Measurements from ENCODE around the gene KCNH1.

KCNH1 gene

GRCh38 chr1:210900820-210901219, 233.1 kb downstream of the KCNH1 start:
- no peaks in the 10 kb centered on the region for H3K4me1 ChIP-seq (ENCODE audit: insufficient read depth, low read length)
- H3K9ac ChIP-seq (ENCODE audit: low read length), result no peak overlapping the region
- H3K9me3 ChIP-seq (ENCODE audit: low read length), result no peaks in the 10 kb centered on the region
- H3K36me3 ChIP-seq (ENCODE audit: insufficient read depth, low read length), result no peaks in the 10 kb centered on the region
- H3K27me3 ChIP-seq (ENCODE audit: control insufficient read depth in 1 of 2, insufficient read depth in 2 of 2, low read length in 2 of 2), result peaks cover 0 to 4% of the 10 kb centered on the region in 2 donors
- no peak overlapping the region for H3K27ac ChIP-seq (ENCODE audit: low read depth, low read length)
- H3K4me3 ChIP-seq (ENCODE audit: low read depth in 1 of 2, low read length in 2 of 2), result no peak overlapping the region

- H3K9ac ChIP-seq (ENCODE audit: low read length), result no peak overlapping the region
- H3K4me3 ChIP-seq (ENCODE audit: low read depth in 1 of 2, low read length in 2 of 2), result no peak overlapping the region
- H3K36me3 ChIP-seq (ENCODE audit: insufficient read depth, low read length), result no peaks in the 10 kb centered on the region
- H3K27me3 ChIP-seq (ENCODE audit: control insufficient read depth in 1 of 2, insufficient read depth in 2 of 2, low read length in 2 of 2), result no peaks in the 10 kb centered on the region
- no peaks in the 10 kb centered on the region for H3K4me1 ChIP-seq (ENCODE audit: insufficient read depth, low read length)
- no peaks in the 10 kb centered on the region for H3K9me3 ChIP-seq (ENCODE audit: low read length)
- no peak overlapping the region for H3K27ac ChIP-seq (ENCODE audit: low read depth, low read length)
Measured at GRCh38 chr1:210900079-210900478, 233.9 kb downstream of the KCNH1 start.

- Histone ChIP-seq H3K9ac (ENCODE audit: low read length) (no peak overlapping the region), H3K9me3 (ENCODE audit: low read length) (no peaks in the 10 kb centered on the region), H3K27me3 (ENCODE audit: control insufficient read depth in 1 of 2, insufficient read depth in 2 of 2, low read length in 2 of 2) (no peaks in the 10 kb centered on the region), H3K36me3 (ENCODE audit: insufficient read depth, low read length) (no peaks in the 10 kb centered on the region), H3K4me3 (ENCODE audit: low read depth in 1 of 2, low read length in 2 of 2) (no peak overlapping the region), H3K27ac (ENCODE audit: low read depth, low read length) (no peak overlapping the region), H3K4me1 (ENCODE audit: insufficient read depth, low read length) (no peaks in the 10 kb centered on the region)
Measured at GRCh38 chr1:210899676-210900075, 234.3 kb downstream of the KCNH1 start.

GRCh38 chr1:210898473-210898872, 235.5 kb downstream of the KCNH1 start:
- Histone ChIP-seq H3K36me3 (ENCODE audit: insufficient read depth, low read length) (no peaks in the 10 kb centered on the region), H3K4me1 (ENCODE audit: insufficient read depth, low read length) (no peaks in the 10 kb centered on the region), H3K9ac (ENCODE audit: low read length) (no peak overlapping the region), H3K27me3 (ENCODE audit: control insufficient read depth in 1 of 2, insufficient read depth in 2 of 2, low read length in 2 of 2) (no peaks in the 10 kb centered on the region), H3K27ac (ENCODE audit: low read depth, low read length) (no peak overlapping the region), H3K9me3 (ENCODE audit: low read length) (peaks cover 5% of the 10 kb centered on the region), H3K4me3 (ENCODE audit: low read depth in 1 of 2, low read length in 2 of 2) (no peak overlapping the region)

GRCh38 chr1:210883821-210884220, 250.1 kb downstream of the KCNH1 start:
- no peak overlapping the region for H3K9ac ChIP-seq (ENCODE audit: low read length)
- no peaks in the 10 kb centered on the region for H3K36me3 ChIP-seq (ENCODE audit: insufficient read depth, low read length)
- no peak overlapping the region for H3K4me3 ChIP-seq (ENCODE audit: low read depth in 1 of 2, low read length in 2 of 2)
- H3K4me1 ChIP-seq (ENCODE audit: insufficient read depth, low read length), result no peaks in the 10 kb centered on the region
- no peak overlapping the region for H3K27ac ChIP-seq (ENCODE audit: low read depth, low read length)
- H3K27me3 ChIP-seq (ENCODE audit: control insufficient read depth in 1 of 2, insufficient read depth in 2 of 2, low read length in 2 of 2), result no peaks in the 10 kb centered on the region
- H3K9me3 ChIP-seq (ENCODE audit: low read length), result no peaks in the 10 kb centered on the region

- H3K4me1 ChIP-seq (ENCODE audit: insufficient read depth, low read length), result no peaks in the 10 kb centered on the region
- H3K9ac ChIP-seq (ENCODE audit: low read length), result no peak overlapping the region
- no peaks in the 10 kb centered on the region for H3K27me3 ChIP-seq (ENCODE audit: control insufficient read depth in 1 of 2, insufficient read depth in 2 of 2, low read length in 2 of 2)
- no peaks in the 10 kb centered on the region for H3K36me3 ChIP-seq (ENCODE audit: insufficient read depth, low read length)
- H3K27ac ChIP-seq (ENCODE audit: low read depth, low read length), result no peak overlapping the region
- H3K4me3 ChIP-seq (ENCODE audit: low read depth in 1 of 2, low read length in 2 of 2), result no peak overlapping the region
- no peaks in the 10 kb centered on the region for H3K9me3 ChIP-seq (ENCODE audit: low read length)
Measured at GRCh38 chr1:210882414-210883221, 251.3 kb downstream of the KCNH1 start.

- no peaks in the 10 kb centered on the region for H3K9me3 ChIP-seq (ENCODE audit: low read length)
- H3K9ac ChIP-seq (ENCODE audit: low read length), result no peak overlapping the region
- no peaks in the 10 kb centered on the region for H3K4me1 ChIP-seq (ENCODE audit: insufficient read depth, low read length)
- no peaks in the 10 kb centered on the region for H3K36me3 ChIP-seq (ENCODE audit: insufficient read depth, low read length)
- H3K4me3 ChIP-seq (ENCODE audit: low read depth in 1 of 2, low read length in 2 of 2), result no peak overlapping the region
- no peak overlapping the region for H3K27ac ChIP-seq (ENCODE audit: low read depth, low read length)
- no peaks in the 10 kb centered on the region for H3K27me3 ChIP-seq (ENCODE audit: control insufficient read depth in 1 of 2, insufficient read depth in 2 of 2, low read length in 2 of 2)
Measured at GRCh38 chr1:210878564-210878963, 255.4 kb downstream of the KCNH1 start.

GRCh38 chr1:210876275-210876674, 257.7 kb downstream of the KCNH1 start:
- H3K27me3 ChIP-seq (ENCODE audit: control insufficient read depth in 1 of 2, insufficient read depth in 2 of 2, low read length in 2 of 2), result no peaks in the 10 kb centered on the region
- H3K9ac ChIP-seq (ENCODE audit: low read length), result no peak overlapping the region
- no peak overlapping the region for H3K4me3 ChIP-seq (ENCODE audit: low read depth in 1 of 2, low read length in 2 of 2)
- H3K36me3 ChIP-seq (ENCODE audit: insufficient read depth, low read length), result no peaks in the 10 kb centered on the region
- no peaks in the 10 kb centered on the region for H3K4me1 ChIP-seq (ENCODE audit: insufficient read depth, low read length)
- no peaks in the 10 kb centered on the region for H3K9me3 ChIP-seq (ENCODE audit: low read length)
- no peak overlapping the region for H3K27ac ChIP-seq (ENCODE audit: low read depth, low read length)

- Histone ChIP-seq H3K4me1 (ENCODE audit: insufficient read depth, low read length) (no peaks in the 10 kb centered on the region), H3K27me3 (ENCODE audit: control insufficient read depth in 1 of 2, insufficient read depth in 2 of 2, low read length in 2 of 2) (no peaks in the 10 kb centered on the region), H3K9me3 (ENCODE audit: low read length) (no peaks in the 10 kb centered on the region), H3K4me3 (ENCODE audit: low read depth in 1 of 2, low read length in 2 of 2) (no peak overlapping the region), H3K9ac (ENCODE audit: low read length) (no peak overlapping the region), H3K36me3 (ENCODE audit: insufficient read depth, low read length) (no peaks in the 10 kb centered on the region), H3K27ac (ENCODE audit: low read depth, low read length) (no peak overlapping the region)
Measured at GRCh38 chr1:210866532-210866931, 267.4 kb downstream of the KCNH1 start.

GRCh38 chr1:210857705-210858104, 276.2 kb downstream of the KCNH1 start:
- Histone ChIP-seq H3K4me3 (ENCODE audit: low read depth in 1 of 2, low read length in 2 of 2) (no peak overlapping the region), H3K4me1 (ENCODE audit: insufficient read depth, low read length) (no peaks in the 10 kb centered on the region), H3K36me3 (ENCODE audit: insufficient read depth, low read length) (no peaks in the 10 kb centered on the region), H3K27me3 (ENCODE audit: control insufficient read depth in 1 of 2, insufficient read depth in 2 of 2, low read length in 2 of 2) (no peaks in the 10 kb centered on the region), H3K27ac (ENCODE audit: low read depth, low read length) (no peak overlapping the region), H3K9ac (ENCODE audit: low read length) (no peak overlapping the region), H3K9me3 (ENCODE audit: low read length) (no peaks in the 10 kb centered on the region)

- no peak overlapping the region for H3K9ac ChIP-seq (ENCODE audit: low read length)
- H3K9me3 ChIP-seq (ENCODE audit: low read length), result no peaks in the 10 kb centered on the region
- H3K4me3 ChIP-seq (ENCODE audit: low read depth in 1 of 2, low read length in 2 of 2), result no peak overlapping the region
- no peaks in the 10 kb centered on the region for H3K36me3 ChIP-seq (ENCODE audit: insufficient read depth, low read length)
- H3K4me1 ChIP-seq (ENCODE audit: insufficient read depth, low read length), result no peaks in the 10 kb centered on the region
- H3K27me3 ChIP-seq (ENCODE audit: control insufficient read depth in 1 of 2, insufficient read depth in 2 of 2, low read length in 2 of 2), result no peaks in the 10 kb centered on the region
- H3K27ac ChIP-seq (ENCODE audit: low read depth, low read length), result no peak overlapping the region
Measured at GRCh38 chr1:210857146-210857663, 276.7 kb downstream of the KCNH1 start.

GRCh38 chr1:210855440-210855839, 278.5 kb downstream of the KCNH1 start:
- Histone ChIP-seq H3K4me3 (ENCODE audit: low read depth in 1 of 2, low read length in 2 of 2) (no peak overlapping the region), H3K9ac (ENCODE audit: low read length) (no peak overlapping the region), H3K27me3 (ENCODE audit: control insufficient read depth in 1 of 2, insufficient read depth in 2 of 2, low read length in 2 of 2) (no peaks in the 10 kb centered on the region), H3K27ac (ENCODE audit: low read depth, low read length) (no peak overlapping the region), H3K36me3 (ENCODE audit: insufficient read depth, low read length) (no peaks in the 10 kb centered on the region), H3K4me1 (ENCODE audit: insufficient read depth, low read length) (no peaks in the 10 kb centered on the region), H3K9me3 (ENCODE audit: low read length) (no peaks in the 10 kb centered on the region)
